ENCODE data around the gene GPC4. TPM values are rescaled to one million over a fixed set of nuclear protein-coding genes. Genes with fewer than 3 reads are reported as not detected.
"Not testable (repeated sequence)": the region's sequence is repeated elsewhere in the genome, so short reads cannot be mapped to it uniquely, and the experiment has no call there.

Gene GPC4
- total RNA-seq, 2 donors from 2014 or later = 3.8 to 5.8 TPM

- Histone ChIP-seq H3K27me3 (no peaks in the 10 kb centered on the region), H3K4me3 (no peak overlapping the region), H3K36me3 (no peaks in the 10 kb centered on the region), H3K4me1 (no peaks in the 10 kb centered on the region), H3K9me3 (no peaks in the 10 kb centered on the region), H3K27ac (no peak overlapping the region)
- no peak for TF ChIP-seq CTCF (IDR thresholded peaks at IDR 0.05)
- DNase-seq (ENCODE audit: low spot score) = no peak
These were observed 84.3 kb downstream of the GPC4 start for GRCh38 chrX:133330956-133331355.

GRCh38 chrX:133325422-133325821 lies 89.9 kb downstream of the GPC4 start:
- H3K27me3 ChIP-seq = no peaks in the 10 kb centered on the region
- TF ChIP-seq CTCF (IDR thresholded peaks at IDR 0.05) = no peak
- H3K9me3 ChIP-seq = no peaks in the 10 kb centered on the region
- H3K36me3 ChIP-seq = no peaks in the 10 kb centered on the region
- no peak overlapping the region for H3K4me3 ChIP-seq
- no peak for DNase-seq (ENCODE audit: low spot score)
- H3K4me1 ChIP-seq = no peaks in the 10 kb centered on the region
- H3K27ac ChIP-seq = no peak overlapping the region

- no peak for DNase-seq (ENCODE audit: low spot score)
- no peak for TF ChIP-seq CTCF (IDR thresholded peaks at IDR 0.05)
- H3K27me3 ChIP-seq = no peaks in the 10 kb centered on the region
- H3K9me3 ChIP-seq = no peaks in the 10 kb centered on the region
- H3K27ac ChIP-seq = no peak overlapping the region
- H3K36me3 ChIP-seq = no peaks in the 10 kb centered on the region
- H3K4me1 ChIP-seq = no peaks in the 10 kb centered on the region
- H3K4me3 ChIP-seq = no peak overlapping the region
These were observed 91.9 kb downstream of the GPC4 start for GRCh38 chrX:133323431-133323830.

- H3K4me3 ChIP-seq; H3K36me3 ChIP-seq; H3K27ac ChIP-seq; DNase-seq (ENCODE audit: low spot score); H3K27me3 ChIP-seq; H3K4me1 ChIP-seq; H3K9me3 ChIP-seq: not testable (repeated sequence)
These were observed 93.0 kb downstream of the GPC4 start for GRCh38 chrX:133322269-133322668.

GRCh38 chrX:133321451-133321850 lies 93.8 kb downstream of the GPC4 start:
- H3K27me3 ChIP-seq = no peaks in the 10 kb centered on the region
- DNase-seq (ENCODE audit: low spot score) = no peak
- H3K4me1 ChIP-seq = no peaks in the 10 kb centered on the region
- TF ChIP-seq CTCF (IDR thresholded peaks at IDR 0.05) = no peak
- H3K36me3 ChIP-seq = no peaks in the 10 kb centered on the region
- H3K9me3 ChIP-seq = no peaks in the 10 kb centered on the region
- no peak overlapping the region for H3K4me3 ChIP-seq
- H3K27ac ChIP-seq = no peak overlapping the region

- no peak for DNase-seq (ENCODE audit: low spot score)
- H3K4me1 ChIP-seq = no peaks in the 10 kb centered on the region
- TF ChIP-seq CTCF (IDR thresholded peaks at IDR 0.05) = no peak
- no peaks in the 10 kb centered on the region for H3K36me3 ChIP-seq
- no peaks in the 10 kb centered on the region for H3K9me3 ChIP-seq
- H3K27me3 ChIP-seq = no peaks in the 10 kb centered on the region
- no peak overlapping the region for H3K27ac ChIP-seq
- H3K4me3 ChIP-seq = no peak overlapping the region
These were observed 101.0 kb downstream of the GPC4 start for GRCh38 chrX:133314281-133314680.

Measured in right atrium auricular region (tissue), 2 donors.